Mesodermal cell (in vitro differentiated cells): ENCODE measurements around the gene C9orf78.

Experiments
- H3K27ac ChIP-seq: 2 replicates; pipeline ENCODE4 v1.7.0; 2013; ENCODE audit warnings: mild to moderate bottlenecking, low read depth, low read length, moderate library complexity; ENCODE audit not compliant: severe bottlenecking
- H3K36me3 ChIP-seq: 2 replicates; pipeline ENCODE4 v1.7.1; 2013; ENCODE audit warnings: mild to moderate bottlenecking, low read length, moderate library complexity; ENCODE audit not compliant: control insufficient read depth, insufficient read depth
- H3K4me1 ChIP-seq: one replicate; pipeline ENCODE4 v1.7.1; 2013; ENCODE audit warnings: mild to moderate bottlenecking, low read length; ENCODE audit not compliant: insufficient read depth, control insufficient read depth, poor library complexity, severe bottlenecking
- H3K4me3 ChIP-seq: 2 replicates; pipeline ENCODE4 v1.7.0; 2013; ENCODE audit warnings: low read length, control low read depth, mild to moderate bottlenecking; ENCODE audit not compliant: insufficient read depth, poor library complexity, severe bottlenecking; ENCODE audit errors: extremely low read depth
- H3K9me3 ChIP-seq: 2 replicates; pipeline ENCODE4 v1.7.1; 2013; ENCODE audit warnings: mild to moderate bottlenecking, low read length, moderate library complexity; ENCODE audit not compliant: control insufficient read depth
- whole genome bisulfite sequencing, 2 experiments: methylation state at CpG; one replicate each; pipeline ENCODE4 v1.1.5; 2013; ENCODE audit warnings: missing lambda C conversion rate in 2 of 2; ENCODE audit not compliant: insufficient coverage in 2 of 2; 5-methylcytosine and 5-hydroxymethylcytosine counted together

Gene C9orf78

DNA sequence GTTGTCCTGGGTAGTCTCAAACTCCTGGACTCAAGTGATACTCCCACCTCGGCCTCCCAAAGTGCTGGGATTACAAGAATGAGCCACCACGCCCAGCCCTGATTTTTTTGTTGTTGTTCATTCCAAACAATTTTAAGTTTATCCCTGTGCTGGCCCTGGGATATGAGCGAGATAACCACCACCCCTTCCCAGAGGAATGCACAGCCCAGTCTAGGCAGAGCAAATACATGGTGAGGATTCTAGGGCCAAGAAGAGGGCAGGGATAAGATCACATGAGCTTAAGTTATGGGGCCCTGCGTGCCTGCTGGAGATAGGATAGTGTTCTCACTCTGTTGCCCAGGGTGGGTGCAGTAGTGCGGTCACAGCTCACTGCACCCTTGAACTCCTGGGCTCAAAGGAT, 53.1 kb downstream of the C9orf78 start:
- 92 to 97% methylated on average over 3 to 4 of the region's 5 CpGs for WGBS, 2 experiments
- H3K4me1 ChIP-seq = peaks cover 11% of the 10 kb centered on the region
- H3K36me3 ChIP-seq = no peaks in the 10 kb centered on the region
- H3K27ac ChIP-seq = no peak overlapping the region
- no peaks in the 10 kb centered on the region for H3K9me3 ChIP-seq
- H3K4me3 ChIP-seq = no peak overlapping the region

DNA sequence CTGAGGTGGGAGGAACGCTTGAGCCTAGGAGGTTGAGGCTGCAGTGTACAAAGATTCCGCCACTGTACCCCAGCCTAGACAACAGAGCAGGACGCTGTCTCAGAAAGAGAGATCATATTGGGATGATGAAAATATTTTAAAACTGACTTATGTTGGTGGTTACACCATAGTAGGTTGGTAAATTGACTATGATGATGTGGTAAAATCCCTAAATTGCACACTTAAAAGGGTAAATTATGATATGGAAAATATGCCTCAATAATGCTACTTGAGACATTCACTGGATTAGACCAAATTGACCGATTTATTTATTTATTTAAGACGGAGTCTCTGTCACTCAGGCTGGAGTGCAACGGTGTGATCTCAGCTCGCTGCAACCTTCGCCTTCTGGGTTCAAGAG, 53.9 kb downstream of the C9orf78 start:
- no peak overlapping the region for H3K4me3 ChIP-seq
- H3K36me3 ChIP-seq = no peaks in the 10 kb centered on the region
- H3K27ac ChIP-seq = no peak overlapping the region
- WGBS, 2 experiments = 91 to 93% methylated on average over 6 to 7 of the region's 8 CpGs
- no peaks in the 10 kb centered on the region for H3K9me3 ChIP-seq
- H3K4me1 ChIP-seq = peaks cover 18% of the 10 kb centered on the region

DNA sequence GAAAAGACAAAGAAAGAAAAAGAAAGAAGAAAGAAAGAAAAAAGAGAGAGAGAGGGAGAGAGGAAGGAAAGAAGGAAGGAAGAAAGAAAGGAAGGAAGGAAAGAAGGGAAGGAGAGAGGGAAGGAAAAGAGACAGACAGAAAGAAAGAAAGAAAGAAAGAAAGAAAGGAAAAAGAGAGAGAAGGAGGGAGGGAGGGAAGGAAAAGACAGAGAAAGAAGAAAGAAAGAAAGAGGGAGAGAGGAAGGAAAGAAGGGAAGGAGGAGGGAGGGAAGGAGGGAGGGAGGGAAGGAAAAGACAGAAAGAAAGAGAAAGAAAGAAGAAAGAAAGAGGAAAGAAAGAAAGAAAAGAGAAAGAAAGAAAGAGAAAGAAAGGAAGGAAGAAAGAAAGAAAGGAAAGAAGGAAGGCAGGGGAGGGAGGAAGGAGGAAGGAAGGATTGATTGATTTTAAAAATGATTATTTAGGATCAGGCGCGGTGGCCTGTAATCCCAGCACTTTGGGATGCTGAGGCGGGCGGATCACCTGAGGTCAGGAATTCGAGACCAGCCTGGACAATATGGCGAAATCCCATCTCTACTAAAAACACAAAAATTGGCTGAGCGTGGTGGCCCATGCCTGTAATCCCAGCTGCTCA, 55.4 kb downstream of the C9orf78 start:
- H3K4me1 ChIP-seq = peaks cover 18% of the 10 kb centered on the region
- WGBS, 2 experiments = 84 to 94% methylated on average over 4 to 6 of the region's 7 CpGs
- no peak overlapping the region for H3K4me3 ChIP-seq
- no peaks in the 10 kb centered on the region for H3K36me3 ChIP-seq
- H3K9me3 ChIP-seq = no peaks in the 10 kb centered on the region
- no peak overlapping the region for H3K27ac ChIP-seq

DNA sequence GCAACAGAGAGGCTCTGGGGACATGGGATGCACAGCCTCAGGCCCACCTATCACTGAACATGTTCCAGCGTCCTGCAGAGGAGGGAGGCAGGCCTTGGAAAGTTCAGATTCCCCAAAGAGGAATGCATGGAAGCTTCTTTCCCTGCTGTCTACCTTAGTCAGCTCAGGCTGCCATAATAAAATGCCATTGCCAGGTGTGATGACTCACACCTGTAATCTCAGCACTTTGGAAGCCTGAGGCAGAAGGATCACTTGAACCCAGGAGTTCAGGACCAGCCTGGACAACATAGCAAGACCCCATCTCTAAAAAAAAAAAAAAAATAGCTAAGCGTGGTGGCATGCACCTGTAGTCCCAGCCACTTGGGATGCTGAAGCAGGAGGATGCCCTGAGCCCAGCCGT, 56.6 kb downstream of the C9orf78 start:
- peaks cover 18% of the 10 kb centered on the region for H3K4me1 ChIP-seq
- no peak overlapping the region for H3K27ac ChIP-seq
- H3K4me3 ChIP-seq = no peak overlapping the region
- H3K36me3 ChIP-seq = no peaks in the 10 kb centered on the region
- WGBS, 2 experiments = 80 to 94% methylated on average over 2 to 3 of the region's 3 CpGs
- no peaks in the 10 kb centered on the region for H3K9me3 ChIP-seq

DNA sequence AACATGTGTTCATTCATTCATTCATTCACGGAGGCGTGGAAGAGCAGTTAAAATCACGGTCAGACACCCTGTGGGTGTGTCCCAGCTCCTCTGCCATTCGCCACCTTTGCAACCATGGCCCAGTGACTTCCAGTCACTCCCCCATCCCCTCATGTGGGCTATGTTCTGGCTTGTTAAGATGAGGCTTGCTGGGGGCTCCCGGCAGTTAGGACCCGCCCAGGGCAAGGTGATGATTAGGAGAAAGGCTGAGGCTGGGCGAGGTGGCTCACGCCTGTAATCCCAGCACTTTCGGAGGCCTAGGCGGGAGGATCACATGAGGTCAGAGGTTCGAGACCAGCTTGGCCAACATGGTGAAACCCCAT, 57.3 kb downstream of the C9orf78 start:
- peak overlapping the region; percentile 92 for H3K27ac ChIP-seq
- 87 to 93% methylated on average over 9 of the region's 11 CpGs for WGBS, 2 experiments

More for the DNA sequence above, 57.3 kb downstream of the C9orf78 start:
- Histone ChIP-seq H3K4me3 (no peak overlapping the region), H3K36me3 (no peaks in the 10 kb centered on the region), H3K9me3 (no peaks in the 10 kb centered on the region), H3K4me1 (peaks cover 18% of the 10 kb centered on the region)
